ENCODE data around the gene ARHGEF33. TPM values are rescaled to one million over a fixed set of nuclear protein-coding genes. Genes with fewer than 3 reads are reported as not detected.
A peak's percentile ranks its signal among the peaks of the same experiment; 100 is the strongest.

ARHGEF33 gene
- total RNA-seq: 2.4 TPM

DNA sequence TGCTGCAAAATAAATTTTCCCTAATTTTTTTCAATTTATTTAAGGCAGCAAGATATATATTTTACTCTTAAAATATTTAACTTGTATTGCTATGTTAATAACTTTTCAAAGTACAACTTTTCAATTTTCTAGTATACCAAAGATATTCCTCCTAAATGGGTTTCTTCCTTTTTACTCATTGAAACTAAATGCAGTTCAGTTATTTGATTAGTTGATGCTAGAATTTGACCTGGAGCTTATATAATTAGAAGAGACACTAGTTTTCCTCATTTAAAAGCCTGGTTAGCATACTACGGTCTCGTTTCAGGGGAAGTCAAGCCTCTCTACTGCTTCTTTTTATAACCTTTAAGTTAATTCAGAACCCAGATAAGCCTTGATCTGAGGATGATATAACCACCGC is at the start of gene ARHGEF33:
Gene ARHGEF33, plus strand, starts transcription at position 301 of the 400 bp plus-strand sequence. CDS start 29,573 bp downstream, outside the sequence.
- FAIRE-seq: no peak

DNA sequence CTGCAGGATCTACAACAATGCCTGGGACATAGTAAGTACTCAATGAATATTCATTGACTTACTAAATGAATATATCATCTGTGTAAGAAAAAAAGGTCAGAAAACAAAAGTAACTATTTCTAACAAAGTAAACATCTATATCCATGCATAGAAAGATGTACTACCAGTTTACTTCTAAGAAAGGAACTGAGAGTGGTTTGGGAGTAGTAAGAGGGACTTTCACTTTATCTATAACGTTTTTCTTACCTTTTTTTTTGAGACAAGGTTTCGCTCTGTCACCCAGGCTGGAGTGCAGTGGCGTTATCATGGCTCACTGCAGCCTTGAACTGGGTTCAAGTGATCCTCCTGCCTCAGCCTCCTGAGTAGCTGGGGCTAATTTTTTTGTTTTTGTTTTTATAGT is 39.6 kb upstream of the ARHGEF33 start:
- DNase-seq (ENCODE audit: low spot score in 2 of 2): no peak
- no peak for FAIRE-seq

More for the DNA sequence above, at the start of gene ARHGEF33:
- DNase-seq (ENCODE audit: low spot score in 2 of 2): no peak

DNA sequence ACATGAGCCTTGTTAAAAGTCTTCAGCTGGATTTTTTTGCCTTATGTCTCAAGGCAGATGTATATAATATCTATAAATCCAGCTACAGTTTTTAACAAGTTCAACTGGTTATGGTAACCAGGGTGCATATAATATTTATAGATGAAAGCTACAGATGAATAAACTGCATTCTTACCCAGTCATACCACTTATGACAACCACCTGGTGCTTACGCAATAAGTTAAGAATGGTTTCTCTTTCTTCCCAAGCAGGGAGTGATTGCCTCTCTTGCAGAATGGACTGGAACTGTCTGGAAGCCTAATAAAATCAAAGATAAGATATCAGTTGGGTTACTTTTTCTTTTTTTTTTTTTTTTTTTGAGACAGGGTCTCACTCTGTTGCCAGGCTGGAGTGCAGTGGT is 33.5 kb upstream of the ARHGEF33 start:
- FAIRE-seq (no peak), DNase-seq (ENCODE audit: low spot score in 2 of 2) (no peak)

DNA sequence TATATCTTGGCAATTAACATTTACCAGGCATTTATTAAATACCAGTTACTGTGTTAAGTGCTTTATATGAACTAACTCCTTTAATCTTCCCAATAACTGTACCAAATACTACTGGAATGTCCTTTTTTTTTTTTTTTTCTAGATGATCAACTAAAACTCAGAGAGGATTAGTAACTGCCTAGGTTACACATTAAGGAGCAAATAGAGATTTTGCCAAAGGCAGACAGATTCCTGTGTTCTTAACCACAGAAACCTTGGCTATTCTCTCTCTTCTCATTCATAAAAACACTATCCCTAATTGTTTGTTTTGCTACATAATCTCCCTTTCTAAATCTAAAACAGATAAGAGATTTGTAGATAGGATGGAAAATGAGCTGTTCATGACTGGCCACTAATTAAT is 27.2 kb upstream of the ARHGEF33 start:
- no peak for DNase-seq (ENCODE audit: low spot score in 2 of 2)
- FAIRE-seq: no peak

DNA sequence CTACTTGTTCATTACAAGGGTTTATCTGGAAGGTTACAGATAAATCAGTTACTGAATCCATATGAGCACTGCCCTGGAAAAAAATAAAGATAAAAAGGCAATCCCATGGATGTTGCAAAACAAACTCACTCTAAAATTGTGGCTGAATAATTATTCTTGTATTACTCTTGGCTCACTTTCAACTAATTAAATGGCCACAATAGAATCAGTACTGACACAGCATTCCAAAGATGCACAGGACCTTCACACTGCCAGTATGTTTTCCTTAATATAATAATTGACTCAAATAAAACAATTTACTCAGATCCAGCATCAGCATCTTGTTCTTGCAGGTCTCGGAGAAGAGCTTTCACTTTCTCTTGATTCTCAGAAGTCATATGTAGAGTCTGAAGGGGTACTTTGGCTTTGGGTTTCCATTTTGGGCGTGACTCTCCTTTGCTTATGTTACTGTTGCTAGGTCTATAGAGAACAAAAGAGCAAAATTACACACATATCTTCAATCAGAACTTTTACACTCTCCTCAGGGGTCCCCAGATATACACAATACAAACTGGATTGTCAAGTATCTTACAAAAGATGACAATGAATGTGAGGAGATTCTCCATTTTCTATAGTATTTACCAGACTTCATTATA is 26.5 kb upstream of the ARHGEF33 start:
- no peak for FAIRE-seq
- no peak for DNase-seq (ENCODE audit: low spot score in 2 of 2)

DNA sequence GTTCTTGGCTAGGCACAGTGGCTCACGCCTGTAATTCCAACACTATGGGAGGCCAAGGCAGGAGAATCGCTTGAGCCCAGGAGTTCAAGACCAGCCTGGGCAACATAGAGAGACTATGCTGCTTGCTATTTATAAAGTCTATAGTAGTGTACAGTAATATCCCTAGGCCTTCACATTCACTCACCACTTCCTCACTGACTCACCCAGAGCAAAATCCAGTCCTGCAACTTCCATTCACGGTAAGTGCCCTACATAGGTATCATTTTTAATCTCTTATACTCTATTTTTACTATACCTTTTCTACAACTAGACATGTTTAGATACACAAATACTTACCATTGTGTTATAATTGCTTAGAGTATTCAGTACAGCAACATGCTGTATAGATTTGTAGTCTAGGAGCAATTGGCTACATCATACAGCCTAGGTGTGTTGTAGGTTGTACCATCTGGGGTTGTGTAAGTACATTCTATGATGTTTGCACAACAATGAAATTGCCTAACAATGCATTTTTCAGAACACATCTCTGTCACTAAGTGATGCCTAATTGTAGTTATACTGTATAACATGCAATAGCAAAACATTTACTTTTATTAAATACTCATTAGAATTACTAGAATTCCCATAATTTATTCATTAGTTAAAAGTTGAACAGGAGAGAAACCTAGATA is 22.8 kb upstream of the ARHGEF33 start:
- DNase-seq (ENCODE audit: low spot score in 2 of 2) (no peak), FAIRE-seq (no peak)

DNA sequence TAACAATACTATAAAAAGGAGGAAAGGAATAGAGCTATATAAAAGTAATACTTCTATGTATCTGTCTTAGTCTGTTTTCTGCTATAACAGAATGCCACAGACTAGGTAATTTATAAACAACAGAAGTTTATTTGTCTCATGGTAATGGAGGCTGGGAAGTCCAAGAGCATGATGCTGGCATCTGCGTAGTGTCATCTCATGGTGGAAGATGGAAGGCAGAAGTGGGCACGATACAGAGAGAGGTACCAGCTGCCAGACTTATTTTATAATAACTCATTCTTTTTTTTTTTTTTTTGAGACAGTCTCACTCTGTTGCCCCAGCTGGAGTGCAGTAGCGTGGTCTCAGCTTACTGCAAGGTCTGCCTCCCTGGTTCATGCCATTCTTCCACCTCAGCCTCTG is 18.2 kb upstream of the ARHGEF33 start:
- no peak for FAIRE-seq
- no peak for DNase-seq (ENCODE audit: low spot score in 2 of 2)

DNA sequence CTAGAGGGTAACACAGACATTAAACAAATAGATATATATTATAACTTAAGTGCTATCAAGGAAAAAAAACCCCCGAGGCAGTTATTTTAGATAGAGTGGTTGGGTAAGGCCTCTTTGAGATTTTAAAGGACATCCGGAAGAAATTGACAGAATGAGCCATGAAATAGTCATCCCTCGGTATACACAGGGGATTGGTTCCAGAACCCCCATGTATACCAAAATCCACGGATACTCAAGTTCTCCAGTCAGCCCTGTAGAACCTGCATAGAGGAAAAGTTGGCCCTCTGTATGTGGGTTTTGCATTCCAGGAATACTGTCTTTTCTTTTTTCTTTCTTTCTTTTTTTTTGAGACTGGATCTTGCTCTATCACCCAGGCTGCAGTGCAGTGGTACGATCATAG is 15.9 kb upstream of the ARHGEF33 start:
- FAIRE-seq (no peak), DNase-seq (ENCODE audit: low spot score in 2 of 2) (no peak)

DNA sequence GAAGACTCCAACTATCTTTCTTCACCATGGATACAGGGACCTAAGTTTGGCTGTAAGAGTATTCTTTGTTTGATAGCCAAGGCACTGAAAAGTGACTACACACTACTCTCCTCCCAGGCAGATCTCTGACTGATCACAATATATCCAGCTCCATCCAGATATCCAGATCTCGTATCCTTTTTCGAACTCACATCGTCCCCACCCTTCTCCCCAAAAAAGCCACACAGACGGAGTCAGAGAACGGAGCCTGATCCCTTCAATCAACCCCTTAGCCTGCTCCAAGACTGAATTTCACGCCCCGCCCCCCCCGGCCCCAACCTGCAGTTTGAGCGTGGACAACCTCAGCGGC is 14.5 kb upstream of the ARHGEF33 start:
- DNase-seq (ENCODE audit: low spot score in 2 of 2) (peak in 1 of 2 donors; percentile 12), FAIRE-seq (no peak)

DNA sequence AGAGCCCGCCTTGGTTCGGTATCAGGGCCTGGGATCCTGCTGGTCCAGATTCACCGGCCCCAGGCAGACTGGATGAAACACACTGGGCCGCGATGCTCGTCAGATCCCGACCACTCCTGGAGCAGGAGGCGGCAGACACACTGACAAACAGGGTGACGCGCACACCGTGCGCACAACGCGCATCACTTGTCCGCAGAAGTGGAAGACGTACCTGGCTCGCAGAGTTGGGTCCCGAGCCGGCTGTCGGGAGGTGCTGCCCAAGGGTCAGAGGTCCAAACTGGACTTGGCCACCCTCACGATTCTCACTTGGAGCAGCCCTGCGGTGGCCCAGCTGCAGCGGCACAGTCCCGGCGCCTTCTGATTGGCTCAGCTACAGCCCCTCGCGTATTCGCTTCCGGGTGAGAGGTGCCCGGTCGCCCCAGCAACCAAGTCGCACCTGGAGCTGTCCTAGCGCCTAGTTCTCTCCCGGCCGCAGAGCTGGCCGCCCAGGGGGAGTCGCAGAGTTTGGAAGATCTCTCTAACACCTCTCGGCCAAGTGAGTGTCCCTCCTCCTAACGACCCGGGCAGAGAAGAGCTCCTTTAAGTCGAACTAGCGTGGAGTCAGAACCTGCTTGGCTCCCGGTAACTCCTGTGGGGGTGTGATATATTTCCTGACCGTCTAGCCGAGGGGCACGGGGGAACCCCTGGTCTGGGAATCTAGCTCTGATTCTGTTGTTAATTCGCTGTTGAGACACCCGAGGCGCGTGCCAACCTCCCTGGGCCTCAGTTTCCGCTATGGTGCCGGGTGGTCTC is 13.9 kb upstream of the ARHGEF33 start, which contains the start of the genes DHX57 and MORN2:
Gene DHX57, minus strand, starts transcription at position 359 of the 792 bp plus-strand sequence. CDS start 7,529 bp downstream, outside the sequence.
Gene MORN2, plus strand, starts transcription at position 401 of the 792 bp plus-strand sequence.
- FAIRE-seq (no peak), DNase-seq (ENCODE audit: low spot score in 2 of 2) (peak; percentile 46 to 83)

DNA sequence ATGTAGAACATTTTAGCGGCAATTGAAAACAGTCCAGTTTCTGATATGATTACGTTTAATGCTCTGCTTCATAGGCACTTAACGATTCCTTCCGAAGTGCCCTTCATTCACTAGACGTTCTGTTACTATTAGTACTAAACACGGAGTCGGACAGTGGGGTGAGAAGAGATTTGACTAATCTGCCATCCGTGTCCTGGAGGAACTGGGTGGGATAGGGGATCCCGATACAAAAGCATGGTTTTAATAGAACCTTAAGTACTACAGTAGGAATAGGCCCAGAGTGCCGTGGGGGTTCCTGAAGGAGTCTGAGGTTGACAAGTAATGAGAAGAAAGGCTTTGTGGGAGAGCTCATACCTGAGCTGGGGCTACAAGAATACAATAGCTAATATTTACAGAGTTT is 13.3 kb upstream of the ARHGEF33 start:
- FAIRE-seq (no peak), DNase-seq (ENCODE audit: low spot score in 2 of 2) (no peak)

DNA sequence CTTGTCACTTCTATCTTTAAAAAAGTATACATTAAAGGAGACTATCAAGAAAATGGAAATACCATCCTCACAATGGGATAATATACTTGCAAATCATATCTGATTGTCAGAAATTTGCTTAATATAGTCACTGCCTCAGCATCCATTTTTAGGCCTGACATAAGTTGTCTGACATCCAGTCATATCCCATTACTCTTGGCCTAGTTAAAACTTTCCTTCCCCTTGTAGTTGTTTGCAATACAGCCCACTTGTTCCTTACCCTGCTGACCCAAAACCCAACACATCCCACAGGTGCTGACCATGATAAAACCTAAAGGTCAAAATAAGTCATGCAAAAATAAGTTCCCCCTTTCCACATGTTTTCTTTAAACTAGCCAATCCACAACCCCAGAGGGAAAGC is 3.6 kb upstream of the ARHGEF33 start:
- DNase-seq (ENCODE audit: low spot score in 2 of 2): no peak
- no peak for FAIRE-seq

DNA sequence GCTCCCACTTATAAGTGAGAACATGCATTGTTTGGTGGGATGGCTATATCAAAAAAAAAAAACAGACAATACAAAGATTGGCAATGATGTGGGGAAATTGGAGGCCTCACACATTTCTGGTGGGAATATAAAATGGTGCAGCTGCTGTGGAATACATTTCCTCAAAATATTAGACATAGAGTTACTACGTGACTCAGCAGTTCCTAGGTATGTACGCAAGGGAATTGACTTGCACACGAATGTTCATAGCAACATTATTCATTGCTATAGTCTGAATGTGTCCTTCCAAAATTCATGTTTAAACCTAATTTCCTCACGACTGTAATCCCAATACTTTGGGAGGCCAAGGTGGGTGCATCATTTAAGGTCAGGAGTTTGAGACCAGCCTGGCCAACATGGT is 2.3 kb upstream of the ARHGEF33 start:
- DNase-seq (ENCODE audit: low spot score in 2 of 2): no peak
- FAIRE-seq: no peak

DNA sequence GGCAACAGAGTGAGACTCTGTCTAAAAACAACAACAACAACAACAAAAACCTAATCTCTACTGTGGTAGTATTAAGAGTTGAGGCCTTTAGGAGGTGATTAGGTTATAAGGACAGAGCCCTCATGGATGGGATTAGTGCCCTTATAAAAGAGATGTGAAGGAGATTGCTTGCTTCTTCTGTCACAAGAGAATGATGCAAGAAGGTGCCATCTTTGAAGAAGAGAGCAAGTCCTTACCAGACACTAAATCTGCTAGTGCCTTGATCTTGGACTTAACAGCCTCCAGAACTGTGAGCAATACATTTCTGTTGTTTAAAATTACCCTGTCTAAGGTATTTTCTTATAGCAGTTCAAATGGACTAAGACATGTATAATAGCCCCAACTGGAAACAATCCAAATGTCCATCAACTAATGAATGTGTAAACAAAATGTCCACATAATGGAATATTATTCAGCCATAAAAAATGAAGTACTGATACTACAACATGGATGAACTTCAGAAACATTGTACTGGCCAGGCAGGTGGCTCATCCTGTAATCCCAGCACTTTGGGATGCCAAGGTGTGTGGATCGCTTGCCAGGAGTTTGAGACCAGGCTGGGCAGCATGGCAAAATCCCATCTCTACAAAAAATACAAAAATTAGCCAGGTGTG is 1.6 kb upstream of the ARHGEF33 start:
- DNase-seq (ENCODE audit: low spot score in 2 of 2): no peak
- FAIRE-seq: no peak

DNA sequence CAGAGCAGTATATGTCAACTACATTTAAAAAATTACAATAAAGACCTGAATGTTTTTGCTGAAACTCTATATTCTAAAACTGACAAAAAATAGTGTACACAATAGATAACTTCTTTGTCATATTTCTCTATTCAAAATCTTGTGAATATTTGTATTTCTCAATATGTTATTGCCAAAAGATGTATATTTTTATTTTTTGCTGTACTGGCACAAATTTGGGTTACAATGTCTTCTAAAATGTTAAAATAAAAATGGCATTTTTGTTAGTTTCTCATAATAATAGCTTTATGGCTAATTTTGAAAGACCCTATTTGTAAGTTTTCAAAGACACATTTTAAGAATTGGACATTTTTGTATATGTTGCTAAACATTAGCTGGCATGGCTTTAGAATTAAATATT is 630 bp upstream of the ARHGEF33 start:
- peak; percentile 49 for FAIRE-seq
- DNase-seq (ENCODE audit: low spot score in 2 of 2): no peak

DNA sequence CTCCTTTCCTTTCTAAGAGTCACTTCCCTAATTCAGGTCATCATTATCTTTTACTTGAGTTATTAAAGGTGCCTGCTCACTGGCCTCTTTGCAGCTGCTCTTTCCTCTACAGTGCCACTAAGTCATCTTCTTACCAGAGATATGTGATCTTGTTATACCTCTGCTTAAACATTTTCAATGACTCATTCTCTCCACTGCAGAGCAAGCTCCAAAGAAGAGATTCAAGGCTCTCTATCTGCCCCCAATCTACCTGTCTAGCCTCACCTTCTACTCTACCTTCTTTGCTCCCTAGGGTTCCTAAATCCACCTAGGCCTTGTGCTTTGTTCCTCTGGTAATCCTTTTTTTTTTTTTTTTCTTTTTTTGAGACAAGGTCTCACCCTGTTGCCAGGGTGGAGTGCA is 3.1 kb downstream of the ARHGEF33 start:
- FAIRE-seq: no peak
- DNase-seq (ENCODE audit: low spot score in 2 of 2): no peak

DNA sequence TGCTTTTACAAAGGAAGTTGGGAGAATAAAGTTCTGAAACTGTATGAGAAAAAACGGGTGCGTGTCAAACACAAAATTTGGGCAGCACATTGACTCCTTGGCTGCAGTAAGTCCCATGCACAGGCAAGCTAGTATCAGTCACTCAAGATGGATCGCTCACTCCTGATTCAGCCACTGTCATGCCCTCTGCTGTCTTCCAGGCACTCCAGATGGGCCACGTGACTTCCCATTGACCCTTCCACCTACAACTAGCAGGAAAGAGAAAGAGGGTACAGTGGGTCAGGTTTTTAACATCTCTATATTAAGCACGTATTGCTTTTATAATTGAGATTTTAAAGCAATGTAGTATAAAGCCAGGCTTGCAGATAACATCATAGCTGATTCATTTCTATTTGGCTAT is 8.6 kb downstream of the ARHGEF33 start:
- DNase-seq (ENCODE audit: low spot score in 2 of 2): no peak
- FAIRE-seq: no peak

DNA sequence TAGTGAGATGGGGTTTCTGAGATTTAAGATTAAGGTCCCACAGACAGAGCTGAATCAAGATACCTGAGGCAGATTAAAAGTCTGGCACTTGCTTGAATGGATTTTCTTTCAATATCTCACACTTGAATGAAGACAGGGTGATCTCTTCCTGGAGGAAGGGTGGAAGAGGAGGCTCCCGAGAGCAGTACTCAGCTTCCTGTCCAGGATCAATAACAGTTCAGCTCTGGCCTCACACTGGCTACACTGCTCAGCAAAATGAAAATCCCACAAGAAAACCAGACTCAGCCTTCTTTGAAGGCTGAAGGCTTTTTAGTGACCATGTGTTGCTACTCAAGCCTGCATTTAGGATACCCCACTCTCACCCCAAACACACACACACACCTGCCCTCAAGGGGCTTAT is 11.1 kb downstream of the ARHGEF33 start:
- FAIRE-seq: no peak

DNA sequence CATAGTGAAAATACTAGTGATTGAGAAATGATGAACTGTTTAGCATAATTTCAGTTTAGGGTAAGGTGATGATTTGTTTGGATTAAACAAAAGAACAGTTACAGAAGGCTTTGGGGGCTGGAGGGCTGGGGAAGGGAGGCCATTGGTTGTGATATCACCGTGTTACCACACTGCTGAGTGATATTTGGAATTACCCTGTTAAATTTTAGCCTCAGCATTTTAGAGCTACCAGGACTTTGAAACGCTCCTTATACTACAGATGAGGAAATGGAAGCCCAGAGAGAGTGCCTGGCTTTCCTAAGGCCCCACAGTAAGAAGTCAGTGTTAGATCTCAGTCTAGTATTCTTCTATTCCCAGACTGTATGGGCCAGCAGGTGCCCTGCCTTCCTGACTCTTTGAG is 15.6 kb downstream of the ARHGEF33 start:
- FAIRE-seq: no peak
- no peak for DNase-seq (ENCODE audit: low spot score in 2 of 2)

More for the DNA sequence above, 11.1 kb downstream of the ARHGEF33 start:
- DNase-seq (ENCODE audit: low spot score in 2 of 2): no peak

DNA sequence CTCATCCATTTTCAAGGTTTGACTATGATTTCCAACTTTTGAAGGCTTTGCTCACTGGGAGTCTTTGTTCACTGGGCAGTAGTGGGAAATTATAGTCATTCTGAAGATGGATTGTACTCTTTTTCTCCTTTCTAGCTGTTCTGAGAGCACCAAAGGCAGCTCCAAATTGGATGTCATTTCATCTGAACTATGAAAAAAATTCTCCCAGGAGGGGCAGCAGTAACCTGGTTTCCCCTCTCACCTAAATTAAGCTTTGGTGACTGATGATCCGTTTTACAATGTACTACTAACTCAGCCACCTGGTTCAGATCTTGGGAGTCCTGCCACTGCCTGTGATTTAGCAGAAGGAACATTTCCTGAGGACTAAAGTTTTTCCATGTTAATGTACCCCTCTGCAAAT is 17.6 kb downstream of the ARHGEF33 start:
- FAIRE-seq: no peak
- DNase-seq (ENCODE audit: low spot score in 2 of 2): no peak

Data from frontal cortex (tissue), 4 donors.